Superior temporal gyrus (tissue), 1 donor: Measurements from ENCODE around the gene MROH2A.
"Not testable (repeated sequence)": the region's sequence is repeated elsewhere in the genome, so short reads cannot be mapped to it uniquely, and the experiment has no call there.

Experiments
- DNase-seq: peaks from one replicate; pipeline ENCODE4 v3.0.0-alpha.2; 2016; ENCODE audit errors: extremely low spot score

MROH2A gene

DNA sequence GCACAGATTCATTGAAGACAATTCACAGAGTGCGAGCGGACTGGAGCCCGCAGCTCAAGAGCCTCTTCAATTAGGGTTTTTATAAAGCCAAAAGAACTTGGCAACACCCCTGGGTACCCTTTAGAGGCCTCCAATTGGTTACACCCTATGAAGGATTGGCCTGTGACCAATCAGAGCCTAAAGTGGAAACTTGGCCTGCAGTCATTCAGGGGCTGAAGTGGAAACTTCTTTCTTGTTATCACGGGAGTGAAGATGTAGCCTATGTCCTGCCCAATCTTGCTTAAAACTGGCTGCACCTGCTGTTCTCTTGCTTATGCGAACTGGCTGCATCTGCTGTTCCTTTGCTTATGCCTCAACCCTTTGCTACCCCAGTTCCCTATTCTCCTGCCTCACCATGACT lies 78.1 kb downstream of the MROH2A start:
- DNase-seq: no peak

DNA sequence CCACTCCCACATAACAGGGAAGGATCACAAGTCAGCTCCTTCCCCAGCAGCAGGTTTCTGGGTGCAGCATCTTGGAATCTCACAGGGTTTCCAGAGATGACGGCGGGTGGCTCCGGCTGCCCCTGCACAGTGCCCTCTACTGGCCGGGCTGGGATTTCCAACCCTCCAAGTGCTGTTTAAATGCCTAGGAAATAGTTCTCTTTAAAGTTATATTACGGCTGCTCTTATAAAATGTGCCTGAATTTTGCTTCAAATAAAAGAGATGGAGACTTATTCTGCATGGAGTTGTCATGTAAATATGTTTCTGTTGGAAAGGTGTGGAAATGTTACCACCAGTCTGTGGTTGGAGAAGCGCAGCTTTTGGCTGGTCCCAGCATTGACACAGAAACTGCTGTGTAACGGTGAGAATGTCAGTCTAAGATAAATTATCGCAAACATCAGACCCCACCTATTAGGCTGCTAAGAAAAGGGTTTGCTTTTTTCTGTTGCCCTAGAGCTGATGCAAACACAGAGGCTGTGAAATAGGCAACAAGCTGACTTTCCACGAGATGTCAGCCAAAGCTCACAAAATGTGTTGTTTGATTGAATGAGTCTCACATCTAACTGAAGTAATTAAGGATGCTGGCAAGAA lies 79.5 kb downstream of the MROH2A start:
- no peak for DNase-seq

DNA sequence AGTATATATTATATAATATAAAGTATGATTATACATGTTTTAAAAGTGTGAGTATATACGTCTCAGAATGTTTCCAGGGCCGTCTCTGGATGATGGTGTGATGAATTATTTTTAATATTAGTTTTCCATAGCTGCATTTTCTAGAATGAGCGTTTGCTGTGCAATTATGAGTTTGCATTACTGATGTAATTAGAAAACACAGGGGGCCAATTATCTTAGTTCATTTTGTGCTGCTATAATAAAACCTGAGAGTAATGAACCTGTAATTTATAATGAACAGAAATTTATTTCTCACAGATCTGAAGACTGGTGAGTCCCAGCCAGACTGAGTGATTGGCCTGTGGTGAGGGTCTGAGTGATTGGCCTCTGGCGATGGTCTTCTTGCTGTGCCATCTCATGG lies 80.2 kb downstream of the MROH2A start:
- DNase-seq: no peak

DNA sequence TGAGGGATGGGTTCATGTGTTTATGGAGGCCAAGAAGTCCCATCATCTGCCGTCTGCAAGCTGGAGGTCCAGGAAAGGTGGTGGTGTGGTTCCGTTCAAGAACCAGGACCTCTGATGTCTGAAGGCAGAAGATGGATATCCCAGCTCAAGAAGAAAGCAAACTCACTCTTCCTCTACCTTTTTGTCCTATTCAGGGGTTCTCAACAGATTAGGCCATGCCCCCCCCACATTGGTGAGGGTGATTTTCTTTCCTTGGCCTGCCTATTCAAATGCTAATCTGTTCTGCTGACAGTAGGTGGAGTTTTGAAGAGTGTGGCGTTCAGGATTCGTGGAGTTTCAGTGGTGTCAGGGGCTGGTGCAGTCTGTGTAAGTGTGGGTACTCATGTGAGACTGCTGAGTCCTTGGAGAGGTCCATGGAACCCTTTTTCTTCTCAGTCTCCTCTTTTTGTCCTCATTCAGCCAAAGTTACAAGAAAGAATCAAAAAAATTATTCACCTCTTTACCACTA lies 84.2 kb downstream of the MROH2A start:
- no peak for DNase-seq

DNA sequence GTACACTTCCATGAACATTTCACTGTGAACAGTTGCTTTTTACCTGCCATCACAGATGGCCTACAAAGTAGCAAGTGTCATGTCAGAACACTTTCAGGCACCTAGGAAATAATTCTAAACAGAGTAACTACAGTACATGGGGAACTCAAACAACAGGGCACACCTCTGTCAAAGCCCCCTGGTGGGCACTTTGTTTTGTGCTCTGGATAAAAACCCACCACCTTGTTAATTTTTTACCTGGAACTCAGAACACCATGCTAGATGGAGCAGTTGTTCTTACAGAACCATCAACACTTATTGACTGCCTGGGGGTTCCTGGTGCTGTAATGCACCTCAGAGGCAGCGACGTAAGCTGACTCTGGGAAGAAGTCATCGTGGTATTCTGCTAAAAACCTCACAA lies 87.7 kb downstream of the MROH2A start:
- no peak for DNase-seq

DNA sequence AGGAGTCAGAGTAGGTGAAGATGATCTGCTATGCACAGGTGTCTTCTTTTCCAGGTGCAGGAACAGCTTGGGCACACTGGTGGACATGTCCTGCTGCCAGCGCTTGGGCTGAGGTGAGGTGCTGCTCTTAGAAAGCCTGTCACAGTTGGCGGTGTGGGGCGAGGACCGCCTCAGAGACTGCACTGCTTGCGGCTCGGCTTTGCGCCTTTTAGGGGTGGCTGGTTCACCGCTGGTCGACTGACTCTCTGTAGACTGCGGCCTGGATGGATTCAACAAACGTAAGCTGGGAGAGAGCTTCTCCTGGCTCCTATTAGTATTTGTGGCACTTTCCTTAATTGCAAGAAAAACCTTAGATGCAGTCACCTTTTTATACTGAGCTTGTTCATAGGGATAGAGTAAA lies 88.3 kb downstream of the MROH2A start:
- no peak for DNase-seq

DNA sequence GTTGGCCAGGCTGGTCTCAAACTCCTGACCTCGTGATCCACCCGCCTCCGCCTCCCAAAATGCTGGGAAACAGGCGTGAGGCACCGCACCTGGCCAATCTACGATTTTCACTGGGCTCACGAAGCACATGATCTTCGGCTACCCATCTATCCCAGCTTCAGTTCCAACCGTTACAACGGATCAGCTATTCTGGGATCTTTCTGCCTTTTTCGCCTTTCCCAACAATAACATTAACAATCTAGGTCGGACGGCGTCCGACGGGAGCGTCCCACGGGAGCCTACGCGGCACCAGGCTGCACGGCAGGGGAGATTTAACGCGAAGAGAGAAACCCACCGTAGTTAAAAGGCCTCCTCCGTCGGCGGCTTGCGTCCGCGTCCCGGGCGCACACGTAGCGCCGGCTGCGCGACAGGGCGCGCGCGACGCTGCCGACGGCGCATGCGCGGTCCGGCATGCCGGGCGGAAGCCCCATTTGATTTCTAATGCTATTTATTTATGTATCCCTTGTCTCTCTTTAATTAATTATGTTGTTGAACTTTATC lies 89.9 kb downstream of the MROH2A start, which contains the start of gene MSL3B:
TSS of gene MSL3B (minus strand) at position 394 of the 540 bp plus-strand sequence.
- DNase-seq: no peak

DNA sequence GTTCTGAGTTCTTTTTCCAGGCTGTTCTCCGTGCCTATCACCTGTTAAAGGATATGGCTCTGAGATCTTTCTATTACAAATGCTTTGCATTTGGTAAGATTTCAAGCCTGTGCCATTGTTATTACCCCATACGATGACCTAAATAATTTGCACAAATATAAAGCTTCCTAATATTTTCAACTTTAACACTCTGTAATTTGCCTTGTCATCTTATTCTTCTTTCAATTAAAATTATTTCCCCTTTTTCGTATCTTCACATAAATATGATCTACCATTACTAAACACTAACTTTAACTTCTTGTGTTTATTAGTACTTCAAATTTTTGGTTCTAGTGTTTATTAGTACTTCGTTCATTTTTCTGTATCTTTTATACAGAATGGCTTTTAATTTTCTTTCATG lies 93.3 kb downstream of the MROH2A start:
- no peak for DNase-seq

DNA sequence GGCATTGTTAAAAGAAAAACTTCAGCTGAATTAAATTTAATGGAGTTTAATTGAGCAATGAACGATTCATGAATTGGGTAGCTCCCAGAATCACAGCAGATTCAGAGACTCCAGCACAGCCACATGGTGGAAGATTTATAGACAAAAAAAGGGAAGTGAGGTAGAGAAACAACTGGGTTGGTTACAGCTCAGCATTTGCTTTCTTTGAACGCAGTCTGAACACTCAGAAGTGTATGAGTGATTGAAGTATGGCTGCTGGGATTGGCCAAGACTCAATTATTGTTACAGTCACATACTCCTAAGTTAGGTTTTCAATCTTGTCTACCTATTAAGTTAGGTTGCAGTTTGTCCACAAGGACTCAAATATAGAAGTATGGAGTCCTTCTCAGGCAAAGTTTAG lies 94.0 kb downstream of the MROH2A start:
- DNase-seq: not testable (repeated sequence)

DNA sequence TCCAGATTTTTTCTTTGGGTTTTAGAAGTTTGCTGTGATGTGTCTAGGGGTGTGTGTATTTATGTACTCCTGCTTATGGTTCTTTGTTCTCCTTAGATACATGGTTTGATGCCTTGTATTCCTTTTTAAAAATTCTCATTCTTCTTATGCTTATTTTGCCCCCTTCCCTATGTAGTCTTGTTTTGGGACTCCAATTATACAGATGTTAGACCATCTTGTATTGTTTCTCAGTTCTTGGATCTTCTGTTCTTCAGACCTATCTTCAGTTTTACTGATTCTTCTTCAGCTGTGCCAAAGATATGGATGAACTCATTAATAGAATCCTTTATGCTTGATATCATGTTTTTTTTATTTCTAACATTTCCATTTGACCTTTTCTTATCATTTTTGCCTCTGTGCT lies 104.2 kb downstream of the MROH2A start:
- no peak for DNase-seq
